ENCODE measurements around the gene LDLRAP1.

DNA sequence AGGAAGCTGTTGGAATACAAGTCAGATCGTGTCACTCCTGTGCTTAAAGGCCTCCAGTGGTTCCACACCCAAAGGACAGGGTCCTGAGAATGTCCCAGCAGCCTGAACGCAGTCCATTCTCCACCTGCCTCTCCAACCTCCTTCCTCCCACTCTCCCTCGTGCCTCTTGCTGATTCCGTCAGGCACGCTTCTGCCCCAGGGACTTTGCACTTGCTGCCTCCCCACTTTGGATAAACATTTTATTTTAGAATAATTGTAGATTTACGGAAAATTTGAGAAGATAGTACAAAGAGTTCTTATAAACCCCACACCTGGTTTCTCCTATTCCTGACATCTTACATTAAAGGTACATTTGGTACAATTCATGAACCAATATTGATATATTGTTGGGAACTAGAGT lies 28.4 kb upstream of the LDLRAP1 start:
- TF ChIP-seq, protein P1, sequence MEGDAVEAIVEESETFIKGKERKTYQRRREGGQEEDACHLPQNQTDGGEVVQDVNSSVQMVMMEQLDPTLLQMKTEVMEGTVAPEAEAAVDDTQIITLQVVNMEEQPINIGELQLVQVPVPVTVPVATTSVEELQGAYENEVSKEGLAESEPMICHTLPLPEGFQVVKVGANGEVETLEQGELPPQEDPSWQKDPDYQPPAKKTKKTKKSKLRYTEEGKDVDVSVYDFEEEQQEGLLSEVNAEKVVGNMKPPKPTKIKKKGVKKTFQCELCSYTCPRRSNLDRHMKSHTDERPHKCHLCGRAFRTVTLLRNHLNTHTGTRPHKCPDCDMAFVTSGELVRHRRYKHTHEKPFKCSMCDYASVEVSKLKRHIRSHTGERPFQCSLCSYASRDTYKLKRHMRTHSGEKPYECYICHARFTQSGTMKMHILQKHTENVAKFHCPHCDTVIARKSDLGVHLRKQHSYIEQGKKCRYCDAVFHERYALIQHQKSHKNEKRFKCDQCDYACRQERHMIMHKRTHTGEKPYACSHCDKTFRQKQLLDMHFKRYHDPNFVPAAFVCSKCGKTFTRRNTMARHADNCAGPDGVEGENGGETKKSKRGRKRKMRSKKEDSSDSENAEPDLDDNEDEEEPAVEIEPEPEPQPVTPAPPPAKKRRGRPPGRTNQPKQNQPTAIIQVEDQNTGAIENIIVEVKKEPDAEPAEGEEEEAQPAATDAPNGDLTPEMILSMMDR (conservative IDR thresholded peaks at IDR 0.05; ENCODE audit: low read length): no peak
- no peak for TF ChIP-seq EZH2phosphoT487 (IDR thresholded peaks at IDR 0.05; ENCODE audit: borderline replicate concordance)
